D721Med (cell line): ENCODE data around the gene TSPO.

ENCODE experiments used
- DNase-seq: peaks from one replicate; pipeline ENCODE4 v3.0.0; 2011; ENCODE audit warnings: low spot score; ENCODE audit not compliant: insufficient read length
- FAIRE-seq: peaks from 2 replicates; lab custom pipeline; 2011; peaks lifted over from hg19 to GRCh38; lab: Jason Lieb, UNC
- TF ChIP-seq, protein P1 (sequence below): IDR thresholded peaks from 2 replicates; pipeline ENCODE4 v1.5.1; 2012; ENCODE audit warnings: mild to moderate bottlenecking, control low read depth; ENCODE audit not compliant: insufficient read depth; ENCODE audit errors: missing control alignments

The TSPO gene

GRCh38 chr22:43127166-43127908 lies 24.0 kb upstream of the TSPO start:
- FAIRE-seq (no peak), DNase-seq (no peak)
- TF ChIP-seq, protein P1, sequence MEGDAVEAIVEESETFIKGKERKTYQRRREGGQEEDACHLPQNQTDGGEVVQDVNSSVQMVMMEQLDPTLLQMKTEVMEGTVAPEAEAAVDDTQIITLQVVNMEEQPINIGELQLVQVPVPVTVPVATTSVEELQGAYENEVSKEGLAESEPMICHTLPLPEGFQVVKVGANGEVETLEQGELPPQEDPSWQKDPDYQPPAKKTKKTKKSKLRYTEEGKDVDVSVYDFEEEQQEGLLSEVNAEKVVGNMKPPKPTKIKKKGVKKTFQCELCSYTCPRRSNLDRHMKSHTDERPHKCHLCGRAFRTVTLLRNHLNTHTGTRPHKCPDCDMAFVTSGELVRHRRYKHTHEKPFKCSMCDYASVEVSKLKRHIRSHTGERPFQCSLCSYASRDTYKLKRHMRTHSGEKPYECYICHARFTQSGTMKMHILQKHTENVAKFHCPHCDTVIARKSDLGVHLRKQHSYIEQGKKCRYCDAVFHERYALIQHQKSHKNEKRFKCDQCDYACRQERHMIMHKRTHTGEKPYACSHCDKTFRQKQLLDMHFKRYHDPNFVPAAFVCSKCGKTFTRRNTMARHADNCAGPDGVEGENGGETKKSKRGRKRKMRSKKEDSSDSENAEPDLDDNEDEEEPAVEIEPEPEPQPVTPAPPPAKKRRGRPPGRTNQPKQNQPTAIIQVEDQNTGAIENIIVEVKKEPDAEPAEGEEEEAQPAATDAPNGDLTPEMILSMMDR: no peak

- no peak for DNase-seq
- TF ChIP-seq, protein P1: no peak
- FAIRE-seq: no peak
Measured at GRCh38 chr22:43128116-43128515, 23.2 kb upstream of the TSPO start.

- FAIRE-seq (no peak), DNase-seq (no peak)
- TF ChIP-seq, protein P1: no peak
Measured at GRCh38 chr22:43128928-43129424, 22.4 kb upstream of the TSPO start.

- no peak for DNase-seq
Measured at GRCh38 chr22:43129426-43130425, 21.6 kb upstream of the TSPO start.

DNA sequence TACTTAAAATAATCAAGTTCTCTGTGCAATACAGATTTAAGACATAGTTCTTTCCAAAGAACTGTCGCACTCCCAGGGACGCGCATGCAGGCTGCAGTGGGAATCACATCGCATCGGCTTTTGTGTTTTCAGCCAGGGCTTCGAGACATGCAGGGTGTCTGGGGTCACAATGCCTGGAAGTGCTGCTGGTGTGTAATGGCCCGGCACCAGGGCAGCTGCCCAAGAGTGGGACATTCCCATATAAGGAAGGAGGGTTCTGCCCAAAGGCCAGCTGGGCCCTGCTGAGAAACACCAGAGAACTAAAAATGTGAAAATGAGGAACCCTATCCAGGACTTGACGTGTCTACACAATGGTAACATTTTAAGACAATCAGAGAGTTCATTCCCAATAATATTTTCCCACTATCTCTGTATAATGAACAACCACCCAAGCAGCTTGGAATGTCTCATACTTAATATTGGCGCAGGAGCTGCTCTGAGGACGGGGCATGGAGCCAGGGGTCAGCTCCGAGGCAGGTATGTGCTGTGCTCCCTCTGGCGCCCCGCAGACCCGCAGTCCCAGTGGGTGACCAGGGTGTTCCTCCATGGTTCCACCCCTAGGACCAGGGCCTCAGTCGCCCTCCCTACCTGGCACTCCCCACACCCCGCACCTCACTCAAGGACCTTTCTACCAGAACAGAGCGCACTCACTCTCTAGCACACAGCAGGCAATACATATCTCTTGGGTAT lies 19.4 kb upstream of the TSPO start:
- TF ChIP-seq, protein P1: no peak
- DNase-seq: no peak
- FAIRE-seq: no peak

More at GRCh38 chr22:43129426-43130425, 21.6 kb upstream of the TSPO start:
- TF ChIP-seq, protein P1: no peak
- no peak for FAIRE-seq

- FAIRE-seq (no peak), DNase-seq (no peak)
- TF ChIP-seq, protein P1: no peak
Measured at GRCh38 chr22:43133401-43133800, 18.0 kb upstream of the TSPO start.
